Heart left ventricle (tissue), 16 donors: ENCODE data around the gene LRMDA. TPM values are rescaled to one million over a fixed set of nuclear protein-coding genes. Genes with fewer than 3 reads are reported as not detected.

Experiments used
- ATAC-seq, 4 donors: fragments of 200-7000 bp; cut with Tn5 transposase; one replicate each; pipeline ENCODE4 v1.9.1; 2020 to 2022; ENCODE audit warnings: moderate library complexity in 4 of 4, mild to moderate bottlenecking in 3 of 4, moderate number of reproducible peaks in 1 of 4
- DNase-seq, 5 donors: peaks; one replicate each; pipeline ENCODE4 v3.0.0-alpha.2; 2020
- H3K27ac ChIP-seq, 12 donors: fragments of 200-600 bp; sonication (generic) in 4 of 12; one replicate each; pipeline versions ENCODE4 v1.5.0 to v1.8.0; 2016 to 2022; ENCODE audit warnings: mild to moderate bottlenecking in 2 of 12
- H3K27me3 ChIP-seq, 9 donors: fragments of 200-600 bp; sonication (generic) in 2 of 9; one replicate each; pipeline versions ENCODE4 v1.5.1 to v1.8.0; 2016 to 2022; ENCODE audit warnings: mild to moderate bottlenecking in 3 of 9
- H3K36me3 ChIP-seq, 9 donors: fragments of 200-600 bp; sonication (generic) in 2 of 9; one replicate each; pipeline versions ENCODE4 v1.5.0 to v1.8.0; 2018 to 2022; ENCODE audit warnings: mild to moderate bottlenecking in 2 of 9
- H3K4me1 ChIP-seq, 12 donors: fragments of 200-600 bp; sonication (generic) in 4 of 12; one replicate each; pipeline versions ENCODE4 v1.5.0 to v1.8.0; 2016 to 2022; ENCODE audit warnings: mild to moderate bottlenecking in 3 of 12
- H3K4me3 ChIP-seq, 12 donors: fragments of 200-600 bp; sonication (generic) in 4 of 12; one replicate each; pipeline versions ENCODE4 v1.5.0 to v1.8.0; 2017 to 2022; ENCODE audit warnings: mild to moderate bottlenecking in 9 of 12, moderate library complexity in 4 of 12
- H3K9me3 ChIP-seq, 12 donors: fragments of 200-600 bp; sonication (generic) in 4 of 12; one replicate each; pipeline versions ENCODE4 v1.5.0 to v1.8.0; 2016 to 2022; ENCODE audit warnings: mild to moderate bottlenecking in 1 of 12
- POLR2A ChIP-seq, 2 donors: fragments of 450-650 bp; IDR thresholded peaks; one replicate each; pipeline ENCODE4 v1.6.1; 2017; ENCODE audit warnings: antibody characterized with exemption in 2 of 2, mild to moderate bottlenecking in 2 of 2, moderate library complexity in 2 of 2
- WGBS, 4 donors: extraction: QIAGEN DNeasy Blood & Tissue Kit in 2 of 4; methylation state at CpG; one replicate each; pipeline versions ENCODE4 v1.1.5 to v1.1.7; 2013 to 2018; 5-methylcytosine and 5-hydroxymethylcytosine counted together
- intact Hi-C, 10 donors: fragments of 100-400 bp; cut with DNase I; formaldehyde crosslinking; loops; one replicate each; pipeline versions ENCODE4 v1.11.1 to v1.14.2; 2022
- polyA plus RNA-seq, 2 donors: library from polyadenylated mRNA; stranded (reverse); fragments of 200-250 nt; gene quantifications; one replicate each; pipeline ENCODE4 v1.2.3, GENCODE V29; 2013
- total RNA-seq, 9 donors: library from RNA; depleted of rRNA in 2 of 9; stranded (reverse); fragments of >200 nt in 2 of 9; fragmentation: NEBNext Ultra II Directional in 3 of 9; extraction: Animal tissue kit (Norgen Biotek cat#: 25700) in 3 of 9; gene quantifications; one replicate each; pipeline versions ENCODE4 v1.1.0 to v1.2.4, GENCODE V29; 2016 to 2023
- TF ChIP-seq, protein P1 (sequence below), 12 donors: fragments of 200-600 bp; sonication (generic) in 4 of 12; IDR thresholded peaks; one replicate each; pipeline versions ENCODE4 v1.5.0 to v1.8.0; 2018 to 2022; ENCODE audit warnings: antibody characterized with exemption in 12 of 12, mild to moderate bottlenecking in 5 of 12
- donor health status: ischemic (EF 13 %, LVEDD 7.1; RV severe dilation, severe dysfunction).
- donor health status: healthy with polysubstance abuse.
- donor health status: DM: no; HTN: yes; CAD: no.
- donor health status: DM: no; HTN: no; CAD: no.
- donor health status: ischemic (EF 25% LVEDD 6.9; RV normal size, moderate dysfunction).
- donor health status: ischemic (EF 25% LVEDD 5.7; RV mildly dilated, moderate dysfunction).
- donor health status: healthy.
- donor health status: DM: yes; HTN: yes; CAD: no.
- donor health status: ischemic (EF 35%, LVEDD 5.7; RV mildly dilated, moderate dysfunction).
- donor health status: nonischemic (EF 11% LVEDD 7.7; RV severe dilation, severe dysfunction).
- donor health status: DM: yes; HTN: yes; CAD: no.
- donor health status: PGD.
- donor health status: ischemic (EF 29% LVEDD 5.4; RV normal size, mild dysfunction).
- donor health status: nonischemic (EF 23%, LVEDD 6.1; RV moderate dilation, normal function).

LRMDA gene
- total and polyA plus RNA-seq, 11 donors = 2.4 to 34.4 (median 14.9) TPM

GRCh38 chr10:75857896-75858295 lies 426.5 kb downstream of the LRMDA start:
- Histone ChIP-seq H3K36me3 (no peaks in the 10 kb centered on the region), H3K4me3 (no peak overlapping the region), H3K4me1 (no peaks in the 10 kb centered on the region), H3K27ac (no peak overlapping the region), H3K9me3 (peaks cover 0 to 2% (median 0%) of the 10 kb centered on the region in 12 donors), H3K27me3 (no peaks in the 10 kb centered on the region)
- WGBS, 4 donors = 88 to 95% (median 93%) methylated on average over 4 of the region's 4 CpGs
- intact Hi-C loops = no loop called here
- DNase-seq = no peak
- no peak for ATAC-seq
- TF ChIP-seq, protein P1, sequence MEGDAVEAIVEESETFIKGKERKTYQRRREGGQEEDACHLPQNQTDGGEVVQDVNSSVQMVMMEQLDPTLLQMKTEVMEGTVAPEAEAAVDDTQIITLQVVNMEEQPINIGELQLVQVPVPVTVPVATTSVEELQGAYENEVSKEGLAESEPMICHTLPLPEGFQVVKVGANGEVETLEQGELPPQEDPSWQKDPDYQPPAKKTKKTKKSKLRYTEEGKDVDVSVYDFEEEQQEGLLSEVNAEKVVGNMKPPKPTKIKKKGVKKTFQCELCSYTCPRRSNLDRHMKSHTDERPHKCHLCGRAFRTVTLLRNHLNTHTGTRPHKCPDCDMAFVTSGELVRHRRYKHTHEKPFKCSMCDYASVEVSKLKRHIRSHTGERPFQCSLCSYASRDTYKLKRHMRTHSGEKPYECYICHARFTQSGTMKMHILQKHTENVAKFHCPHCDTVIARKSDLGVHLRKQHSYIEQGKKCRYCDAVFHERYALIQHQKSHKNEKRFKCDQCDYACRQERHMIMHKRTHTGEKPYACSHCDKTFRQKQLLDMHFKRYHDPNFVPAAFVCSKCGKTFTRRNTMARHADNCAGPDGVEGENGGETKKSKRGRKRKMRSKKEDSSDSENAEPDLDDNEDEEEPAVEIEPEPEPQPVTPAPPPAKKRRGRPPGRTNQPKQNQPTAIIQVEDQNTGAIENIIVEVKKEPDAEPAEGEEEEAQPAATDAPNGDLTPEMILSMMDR (IDR thresholded peaks at IDR 0.05) = no peak
- TF ChIP-seq POLR2A (IDR thresholded peaks at IDR 0.05) = no peak

- ATAC-seq (no peak), DNase-seq (no peak)
- Histone ChIP-seq H3K27me3 (no peaks in the 10 kb centered on the region), H3K9me3 (peaks cover 0 to 2% (median 0%) of the 10 kb centered on the region in 12 donors), H3K36me3 (no peaks in the 10 kb centered on the region), H3K27ac (no peak overlapping the region), H3K4me3 (no peak overlapping the region), H3K4me1 (no peaks in the 10 kb centered on the region)
- intact Hi-C loops = no loop called here
- TF ChIP-seq, protein P1 (IDR thresholded peaks at IDR 0.05) = no peak
- TF ChIP-seq POLR2A (IDR thresholded peaks at IDR 0.05) = no peak
- WGBS, 4 donors = 92 to 98% (median 96%) methylated on average over 1 of the region's 1 CpG
These were observed 426.9 kb downstream of the LRMDA start for GRCh38 chr10:75858339-75858738.

- no peak for DNase-seq
- Histone ChIP-seq H3K27ac (no peak overlapping the region), H3K4me1 (no peaks in the 10 kb centered on the region), H3K4me3 (no peak overlapping the region), H3K9me3 (peaks cover 0 to 2% (median 0%) of the 10 kb centered on the region in 12 donors), H3K36me3 (no peaks in the 10 kb centered on the region), H3K27me3 (no peaks in the 10 kb centered on the region)
- intact Hi-C loops = no loop called here
- no peak for ATAC-seq
- TF ChIP-seq, protein P1 (IDR thresholded peaks at IDR 0.05) = no peak
- no peak for TF ChIP-seq POLR2A (IDR thresholded peaks at IDR 0.05)
- WGBS, 4 donors = 0 to 100% (median 49%) methylated on average over 1 of the region's 1 CpG
These were observed 427.7 kb downstream of the LRMDA start for GRCh38 chr10:75859141-75859540.

GRCh38 chr10:75860009-75860408 lies 428.6 kb downstream of the LRMDA start:
- H3K4me1 ChIP-seq = no peaks in the 10 kb centered on the region
- DNase-seq (no peak), ATAC-seq (no peak)
- WGBS, 4 donors = 76 to 79% (median 77%) methylated on average over 6 of the region's 6 CpGs
- no peaks in the 10 kb centered on the region for H3K27me3 ChIP-seq
- no peaks in the 10 kb centered on the region for H3K36me3 ChIP-seq
- no peak overlapping the region for H3K4me3 ChIP-seq
- intact Hi-C loops = no loop called here
- TF ChIP-seq, protein P1 (IDR thresholded peaks at IDR 0.05) = no peak
- no peak for TF ChIP-seq POLR2A (IDR thresholded peaks at IDR 0.05)
- H3K9me3 ChIP-seq = peaks cover 0 to 2% (median 0%) of the 10 kb centered on the region in 12 donors
- H3K27ac ChIP-seq = no peak overlapping the region
